GM19035 (cell line): ENCODE data around the gene KDM4B.

Experiments
- ATAC-seq: cut with Tn5 transposase; IDR thresholded peaks from one replicate; pipeline ENCODE4 v1.9.1; 2021; ENCODE audit not compliant: unreplicated experiment

Gene KDM4B

GRCh38 chr19:5132206-5132560, 163.3 kb downstream of the KDM4B start:
- no peak for ATAC-seq

DNA sequence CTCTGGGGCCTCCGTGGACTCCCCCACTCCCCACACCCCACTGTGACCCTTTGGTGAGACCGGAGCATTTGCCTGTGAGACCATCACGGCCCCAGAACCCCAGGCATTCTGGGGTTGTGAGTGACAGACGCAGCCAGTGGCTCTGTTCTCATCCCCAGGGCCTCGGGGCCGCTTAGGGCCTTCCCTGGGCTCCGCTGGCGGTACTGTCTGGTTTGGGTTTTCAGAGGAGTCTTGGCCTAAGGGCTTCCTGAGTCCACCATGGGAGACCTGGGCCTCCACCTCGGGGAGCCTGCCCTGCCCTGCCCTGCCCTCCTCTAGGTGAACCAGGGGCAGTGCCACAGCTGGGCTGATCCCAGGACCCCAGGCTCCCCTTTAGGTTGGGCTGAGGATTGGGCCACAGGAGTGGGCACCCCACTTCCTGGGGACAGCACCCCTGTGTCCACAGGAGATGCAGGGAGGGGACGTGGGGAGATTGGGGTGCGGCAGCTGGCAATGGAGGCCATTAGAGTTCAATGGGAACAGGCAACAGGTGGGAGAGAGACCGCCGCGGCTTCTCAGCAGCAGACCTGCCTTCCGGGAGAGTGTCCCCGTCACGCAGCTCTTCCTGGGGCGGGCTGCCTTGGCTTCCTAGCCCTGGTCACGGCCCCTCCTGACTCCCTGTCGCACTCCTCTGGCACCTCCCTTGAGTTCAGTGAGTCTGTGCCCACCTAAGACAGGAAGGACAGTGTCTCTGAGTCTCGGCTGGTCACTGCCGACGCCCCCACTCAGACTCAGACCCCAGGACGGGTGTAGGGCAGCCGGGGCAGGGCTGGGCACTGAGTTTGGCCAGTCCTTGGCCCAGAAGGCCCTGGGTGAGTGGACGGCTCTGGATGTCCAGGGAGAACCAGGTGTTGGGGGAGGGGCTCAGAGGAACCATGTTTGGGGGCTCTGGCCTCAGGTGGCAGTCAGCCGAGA, 164.1 kb downstream of the KDM4B start:
- no peak for ATAC-seq

GRCh38 chr19:5133986-5134595, 165.2 kb downstream of the KDM4B start:
- ATAC-seq = no peak

DNA sequence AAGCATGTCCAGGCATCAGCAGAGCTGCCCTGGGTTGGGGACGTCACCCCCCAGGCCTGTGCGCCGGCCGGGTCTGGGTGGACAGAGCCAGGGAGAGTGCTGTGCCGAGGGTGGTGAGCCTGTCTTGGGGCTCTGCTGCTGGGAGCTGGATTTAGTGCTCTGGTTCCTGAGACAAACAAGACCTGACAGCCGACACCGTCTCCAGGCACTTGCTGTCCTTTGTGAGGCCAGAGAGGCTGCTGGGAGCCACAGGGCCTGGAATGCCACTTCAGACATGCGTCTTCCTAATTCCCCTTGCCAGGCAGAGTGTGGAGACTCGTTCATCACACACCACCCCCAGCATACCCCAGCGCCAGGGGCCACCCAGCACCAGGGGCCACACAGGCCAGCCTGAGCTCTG, 165.8 kb downstream of the KDM4B start:
- ATAC-seq = no peak

DNA sequence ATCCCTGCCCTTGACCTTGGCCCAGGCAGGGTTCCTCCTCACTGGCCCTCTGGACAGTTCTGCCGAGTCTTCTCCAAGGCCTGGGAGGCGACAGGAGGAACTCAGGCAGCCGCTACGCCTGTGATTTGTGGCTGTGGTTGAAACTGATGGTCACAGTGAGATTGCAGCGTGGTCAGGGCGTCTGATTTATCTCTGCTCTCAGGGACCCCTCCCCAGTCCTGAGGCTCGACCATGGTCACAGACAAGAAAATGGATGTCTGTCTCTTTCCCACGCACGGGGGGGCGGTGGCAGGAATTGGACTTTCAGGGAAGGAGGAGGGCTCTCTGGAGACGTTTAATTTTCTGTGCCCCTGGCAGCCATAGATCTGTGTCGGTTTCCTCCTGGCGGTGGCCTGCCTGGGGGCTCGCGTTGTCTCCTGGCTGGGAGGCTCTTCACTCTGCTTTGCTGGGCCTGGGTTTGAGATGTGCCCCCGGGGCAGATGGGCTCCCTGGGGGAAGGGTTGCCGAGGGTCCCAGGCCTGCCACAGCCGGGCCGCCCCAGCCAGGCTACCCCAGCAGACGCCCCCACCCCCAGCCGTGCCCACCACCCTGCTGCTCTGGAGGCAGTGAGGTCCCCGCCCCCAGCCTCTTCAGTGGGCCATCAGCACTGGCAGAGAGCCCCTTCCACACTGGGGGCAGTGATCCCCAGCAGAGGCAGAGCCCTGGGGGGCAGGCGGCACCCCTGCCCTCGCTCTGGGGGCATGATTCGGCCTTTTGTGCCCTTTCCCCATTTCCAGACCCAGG, 167.4 kb downstream of the KDM4B start:
- ATAC-seq = no peak

GRCh38 chr19:5137114-5137513, 168.2 kb downstream of the KDM4B start:
- ATAC-seq = no peak

GRCh38 chr19:5137571-5138124, 168.7 kb downstream of the KDM4B start:
- no peak for ATAC-seq

- peak; percentile 77 for ATAC-seq
These were observed 170.0 kb downstream of the KDM4B start for GRCh38 chr19:5138606-5139582.

DNA sequence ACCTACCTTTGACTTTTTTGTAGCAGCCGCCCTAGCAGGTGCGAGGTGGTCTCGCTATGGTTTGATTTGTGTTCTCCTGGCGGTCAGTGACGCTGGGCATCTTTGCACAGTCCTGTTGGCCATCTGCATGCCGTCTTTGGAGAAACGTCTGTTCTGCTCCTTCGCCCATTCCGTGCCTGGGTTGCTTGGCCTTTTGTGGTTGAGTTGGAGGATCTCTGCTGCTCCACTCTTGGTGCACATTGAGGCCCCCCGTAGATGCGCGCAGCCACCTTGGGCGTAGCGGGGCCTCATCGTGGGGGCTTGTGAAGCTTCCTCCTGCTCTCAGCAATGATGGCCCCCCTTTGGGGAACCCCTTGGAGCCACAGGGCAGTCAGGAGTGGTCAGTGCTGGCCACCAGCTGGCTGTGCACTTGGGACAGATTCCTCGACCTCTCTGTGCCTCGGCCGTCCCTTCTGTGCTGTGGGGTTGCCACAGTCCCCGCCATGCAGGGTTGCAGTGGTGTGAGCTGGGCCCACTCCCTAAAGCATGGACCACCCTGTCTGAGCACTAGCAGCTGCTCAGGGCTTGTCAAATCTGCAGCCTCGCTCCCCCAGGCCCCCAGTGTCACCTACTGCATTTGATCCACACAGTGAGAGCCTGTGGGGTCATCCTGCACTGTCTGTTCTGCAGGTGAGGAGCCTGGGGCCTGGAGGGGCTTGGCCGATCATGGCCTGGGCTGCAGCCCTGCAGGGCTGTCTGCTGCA, 170.8 kb downstream of the KDM4B start:
- no peak for ATAC-seq

DNA sequence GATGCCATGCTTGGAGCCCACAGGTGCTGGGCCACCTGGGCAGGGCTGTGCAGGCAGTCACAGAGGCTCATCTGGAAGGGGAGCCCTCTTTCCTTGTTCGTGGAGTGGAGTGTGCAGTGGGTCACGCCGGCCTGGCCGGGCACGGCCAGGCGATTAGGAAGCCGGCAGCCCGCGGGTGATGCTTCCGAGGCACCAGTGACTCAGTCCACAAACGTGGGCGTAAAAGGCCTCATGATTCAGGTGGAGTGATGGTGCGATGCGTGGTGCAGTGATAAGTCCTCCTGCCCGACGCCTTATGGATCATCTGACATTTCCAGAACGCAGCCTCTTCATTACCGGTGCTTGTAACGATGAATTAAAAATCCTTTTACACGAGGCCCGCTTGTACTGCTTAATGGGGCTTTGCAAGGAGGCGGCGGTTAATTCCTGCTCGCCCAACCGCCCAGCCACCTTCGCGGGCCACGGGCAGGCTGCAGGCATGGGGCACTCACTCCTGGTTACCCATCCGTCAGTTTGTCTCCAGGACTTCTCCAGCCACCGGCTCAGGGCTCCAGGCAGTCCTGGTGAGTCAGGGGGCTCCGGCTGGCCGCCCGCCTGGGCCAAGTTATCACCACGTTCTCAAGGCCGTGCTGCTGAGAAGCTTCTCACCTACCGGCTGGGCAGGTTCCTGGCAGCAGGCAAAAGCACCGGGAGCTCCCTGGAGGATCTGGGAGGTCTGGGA, 172.4 kb downstream of the KDM4B start:
- ATAC-seq = no peak

DNA sequence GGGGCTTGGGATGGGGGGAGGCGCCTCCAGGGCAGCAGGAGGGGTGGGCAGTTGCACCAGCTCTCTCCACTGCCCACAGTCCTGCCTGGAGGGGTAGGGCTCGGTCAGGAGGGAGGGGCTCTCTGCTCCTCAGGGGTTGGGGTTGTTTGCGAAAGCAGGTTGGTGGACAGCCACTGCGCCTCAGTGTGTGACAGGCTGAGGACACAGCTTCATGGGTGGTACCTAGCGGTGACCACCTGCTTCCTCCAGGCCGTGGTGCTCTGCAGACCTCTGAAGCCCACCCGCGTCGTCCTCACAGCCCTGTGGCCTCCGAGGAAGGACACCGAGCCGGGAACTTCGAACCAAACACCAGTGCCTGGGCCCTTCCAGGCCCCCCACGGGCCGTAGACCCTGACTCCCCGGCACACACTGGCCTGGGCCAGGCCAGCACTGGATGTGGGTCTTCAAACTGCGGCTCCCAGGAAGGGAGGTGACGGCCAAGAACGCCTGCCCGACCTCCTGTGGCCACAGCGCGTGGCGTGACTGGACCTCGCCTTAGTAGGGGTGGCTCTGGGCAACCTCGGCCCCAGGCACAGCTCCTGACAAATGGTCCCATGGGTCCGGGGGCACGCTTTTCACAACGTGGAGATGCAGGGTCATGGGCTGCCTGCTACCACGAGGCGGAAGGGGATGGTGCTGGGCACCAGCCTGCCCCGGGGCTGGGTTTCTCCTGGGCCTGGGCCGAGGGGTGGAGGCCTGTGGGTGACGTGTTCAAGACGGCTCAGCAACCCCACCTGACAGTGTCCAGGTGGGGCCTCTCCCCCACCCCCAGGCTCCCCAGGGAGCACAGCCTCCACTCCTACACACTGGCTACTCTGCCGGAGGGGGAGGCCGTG, 173.2 kb downstream of the KDM4B start:
- ATAC-seq = no peak

GRCh38 chr19:5142725-5143097, 173.8 kb downstream of the KDM4B start:
- no peak for ATAC-seq

- ATAC-seq = no peak
These were observed 174.8 kb downstream of the KDM4B start for GRCh38 chr19:5143471-5144411.

DNA sequence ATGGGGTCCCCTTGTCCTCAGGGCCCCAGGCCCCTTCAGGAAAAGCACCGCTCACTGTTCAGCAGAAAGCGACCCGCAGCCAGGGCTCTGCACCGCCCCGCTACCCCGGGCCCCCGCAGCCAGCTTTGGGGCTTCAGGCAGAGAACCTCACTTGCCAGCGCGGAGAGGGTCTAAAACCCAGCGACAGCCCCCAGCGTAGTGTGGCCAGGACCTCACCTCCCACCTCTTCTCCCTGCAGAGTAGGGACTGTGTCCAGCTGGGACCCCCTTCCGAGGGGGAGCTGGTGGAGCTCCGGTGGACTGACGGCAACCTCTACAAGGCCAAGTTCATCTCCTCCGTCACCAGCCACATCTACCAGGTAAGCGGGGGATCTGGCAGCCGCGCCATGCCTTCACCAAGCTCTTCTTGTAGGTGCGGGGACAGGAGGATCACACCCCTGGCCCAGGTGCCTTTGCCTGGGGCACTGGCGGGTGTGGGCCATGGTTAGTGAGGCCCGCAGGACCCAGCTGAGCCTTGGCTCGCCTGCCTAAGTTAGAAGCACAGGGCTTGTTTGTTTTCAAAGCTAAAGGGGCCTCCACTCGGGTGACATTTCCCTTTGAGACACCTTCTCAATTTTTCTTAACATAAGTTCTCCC, 175.7 kb downstream of the KDM4B start:
- no peak for ATAC-seq

DNA sequence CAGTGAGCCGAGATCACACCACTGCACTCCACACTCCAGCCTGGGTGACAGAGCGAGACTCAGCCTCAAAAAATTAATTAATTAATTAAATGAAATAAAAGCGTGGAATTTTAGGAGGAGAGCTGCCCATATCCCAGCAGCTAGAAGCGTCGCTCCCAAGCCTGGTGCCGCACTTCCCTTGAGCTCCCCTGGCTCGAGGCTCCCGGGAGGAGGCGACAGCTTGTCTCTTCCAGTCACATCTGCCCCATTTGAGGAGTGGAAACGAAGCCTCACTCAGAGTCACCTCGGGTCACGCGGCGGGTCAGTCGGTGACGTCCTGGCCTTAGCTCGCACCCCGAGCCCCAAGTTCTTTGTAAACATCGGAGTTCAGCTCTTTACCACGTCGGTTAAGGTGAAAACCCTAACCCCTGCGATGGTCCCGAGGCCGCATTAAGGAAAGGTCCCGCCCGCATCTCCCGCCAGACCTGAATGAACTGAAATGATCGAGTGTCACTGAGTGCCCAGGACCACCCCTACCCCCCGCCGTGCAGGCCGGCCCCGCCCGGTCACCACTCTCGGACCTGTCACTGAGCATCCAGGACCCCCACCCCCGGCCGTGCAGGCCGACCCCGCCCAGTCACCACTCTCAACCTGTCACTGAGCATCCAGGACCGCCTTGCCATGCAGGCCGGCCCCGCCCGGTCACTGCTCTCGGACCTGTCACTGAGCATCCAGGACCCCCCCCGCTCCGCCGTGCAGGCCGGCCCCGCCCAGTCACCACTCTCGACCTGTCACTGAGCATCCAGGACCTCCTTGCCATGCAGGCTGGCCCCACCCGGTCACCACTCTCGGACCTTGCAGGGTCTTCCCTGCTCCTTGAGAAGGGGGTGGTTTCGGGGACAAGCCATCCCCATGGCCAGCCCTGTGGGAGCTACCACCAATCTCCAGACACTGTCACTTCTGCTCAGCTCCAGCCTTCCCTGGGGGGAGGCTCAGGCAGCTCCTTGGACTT, 176.9 kb downstream of the KDM4B start:
- ATAC-seq = no peak
